ENCODE measurements around the gene ASB11.
A peak's percentile ranks its signal among the peaks of the same experiment; 100 is the strongest.

The ASB11 gene

GRCh38 chrX:15244421-15244820, 71.0 kb downstream of the ASB11 start:
- POLR2A ChIA-PET (ENCODE audit: low non-redundant PET): no interaction called here
- no peak for DNase-seq (ENCODE audit: low spot score)
- H3K27ac ChIP-seq: no peak overlapping the region
- TF ChIP-seq, protein P1, sequence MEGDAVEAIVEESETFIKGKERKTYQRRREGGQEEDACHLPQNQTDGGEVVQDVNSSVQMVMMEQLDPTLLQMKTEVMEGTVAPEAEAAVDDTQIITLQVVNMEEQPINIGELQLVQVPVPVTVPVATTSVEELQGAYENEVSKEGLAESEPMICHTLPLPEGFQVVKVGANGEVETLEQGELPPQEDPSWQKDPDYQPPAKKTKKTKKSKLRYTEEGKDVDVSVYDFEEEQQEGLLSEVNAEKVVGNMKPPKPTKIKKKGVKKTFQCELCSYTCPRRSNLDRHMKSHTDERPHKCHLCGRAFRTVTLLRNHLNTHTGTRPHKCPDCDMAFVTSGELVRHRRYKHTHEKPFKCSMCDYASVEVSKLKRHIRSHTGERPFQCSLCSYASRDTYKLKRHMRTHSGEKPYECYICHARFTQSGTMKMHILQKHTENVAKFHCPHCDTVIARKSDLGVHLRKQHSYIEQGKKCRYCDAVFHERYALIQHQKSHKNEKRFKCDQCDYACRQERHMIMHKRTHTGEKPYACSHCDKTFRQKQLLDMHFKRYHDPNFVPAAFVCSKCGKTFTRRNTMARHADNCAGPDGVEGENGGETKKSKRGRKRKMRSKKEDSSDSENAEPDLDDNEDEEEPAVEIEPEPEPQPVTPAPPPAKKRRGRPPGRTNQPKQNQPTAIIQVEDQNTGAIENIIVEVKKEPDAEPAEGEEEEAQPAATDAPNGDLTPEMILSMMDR (conservative IDR thresholded peaks at IDR 0.05; ENCODE audit: low read depth): no peak
- CTCF ChIA-PET: no interaction called here

GRCh38 chrX:15242899-15243555, 72.4 kb downstream of the ASB11 start:
- DNase-seq (ENCODE audit: low spot score): peak; percentile 11
- POLR2A ChIA-PET (ENCODE audit: low non-redundant PET): no interaction called here

DNA sequence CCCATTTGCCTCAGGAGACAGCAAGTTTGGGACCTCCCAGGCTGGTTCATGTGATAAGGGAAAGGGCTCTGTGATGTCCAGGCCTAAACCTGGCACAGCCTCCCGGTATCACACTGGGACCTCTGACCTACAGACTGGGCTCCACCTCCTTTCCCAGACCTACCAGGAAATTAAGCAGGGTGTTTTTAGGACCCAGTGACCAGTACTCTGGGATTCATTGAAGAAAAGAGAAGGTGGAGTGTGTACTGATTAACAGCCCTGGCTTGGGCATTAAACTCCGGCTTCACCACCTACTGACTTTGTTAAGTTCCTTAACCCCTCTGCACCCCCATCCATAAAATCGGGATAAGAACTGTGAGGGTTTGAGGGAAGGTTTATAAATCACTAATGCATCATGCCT, 74.1 kb downstream of the ASB11 start:
- H3K27ac ChIP-seq: no peak overlapping the region
- ChIA-PET POLR2A (ENCODE audit: low non-redundant PET) (no interaction called here), CTCF (interaction anchor here (2.5 kb wide), 1 partner anchor 98 kb away, joined by 9 read pairs; no protein-coding TSS in a partner anchor)
- TF ChIP-seq, protein P1 (conservative IDR thresholded peaks at IDR 0.05; ENCODE audit: low read depth): no peak
- no peak for DNase-seq (ENCODE audit: low spot score)

More at GRCh38 chrX:15242899-15243555, 72.4 kb downstream of the ASB11 start:
- TF ChIP-seq, protein P1 (conservative IDR thresholded peaks at IDR 0.05; ENCODE audit: low read depth): peak; percentile 60
- H3K27ac ChIP-seq: no peak overlapping the region
- CTCF ChIA-PET: interaction anchor here (0.6 to 2.5 kb wide), 9 partner anchors 9 to 1712 kb away, joined by 3 to 9 read pairs (median 3); no protein-coding TSS in a partner anchor

DNA sequence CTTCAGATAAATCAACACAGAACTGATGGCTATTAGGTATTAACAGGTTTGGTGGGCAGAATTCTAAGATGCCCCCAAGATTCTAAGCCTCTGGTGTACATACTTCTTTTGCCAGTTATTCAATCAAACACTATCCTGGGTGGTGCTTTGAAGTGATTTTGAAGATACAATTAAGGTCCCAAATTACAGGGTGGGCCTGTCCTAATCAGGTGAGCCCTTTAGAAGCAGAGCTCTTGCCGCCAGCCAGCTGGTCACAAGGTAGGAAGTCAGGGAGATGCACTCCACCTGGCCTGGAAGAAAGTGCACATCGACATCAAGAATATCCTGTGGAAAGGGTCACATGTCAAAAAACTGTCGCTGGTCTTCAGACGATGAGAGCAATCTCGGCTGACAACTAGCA, 75.0 kb downstream of the ASB11 start:
- POLR2A ChIA-PET (ENCODE audit: low non-redundant PET): no interaction called here

DNA sequence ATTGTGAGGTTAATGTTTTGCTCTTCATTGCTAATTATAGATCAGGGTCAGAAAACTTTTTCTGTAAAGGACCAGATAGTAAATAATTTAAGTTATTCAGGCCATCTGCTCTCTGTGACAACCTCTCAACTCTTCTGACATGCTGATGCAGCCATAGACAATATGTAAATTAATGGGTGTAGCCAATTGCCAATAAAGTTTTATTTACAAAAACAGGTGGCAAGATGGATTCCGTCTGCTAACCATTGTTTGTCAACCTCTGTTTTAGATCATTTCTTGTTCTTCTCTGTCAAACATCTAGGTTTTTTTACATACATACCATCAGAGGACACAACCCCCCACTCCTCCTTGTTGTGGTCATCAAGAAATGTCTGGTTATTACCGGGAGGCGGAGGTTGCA, 79.3 kb downstream of the ASB11 start:
- ChIA-PET CTCF (no interaction called here), POLR2A (ENCODE audit: low non-redundant PET) (no interaction called here)
- H3K27ac ChIP-seq: no peak overlapping the region
- no peak for DNase-seq (ENCODE audit: low spot score)
- TF ChIP-seq, protein P1 (conservative IDR thresholded peaks at IDR 0.05; ENCODE audit: low read depth): no peak

More for the DNA sequence above, 75.0 kb downstream of the ASB11 start:
- TF ChIP-seq, protein P1 (conservative IDR thresholded peaks at IDR 0.05; ENCODE audit: low read depth): no peak
- no peak for DNase-seq (ENCODE audit: low spot score)
- no peak overlapping the region for H3K27ac ChIP-seq
- CTCF ChIA-PET: no interaction called here

GRCh38 chrX:15235001-15235400, 80.4 kb downstream of the ASB11 start:
- TF ChIP-seq, protein P1 (conservative IDR thresholded peaks at IDR 0.05; ENCODE audit: low read depth): no peak
- POLR2A ChIA-PET (ENCODE audit: low non-redundant PET): no interaction called here
- no peak overlapping the region for H3K27ac ChIP-seq
- CTCF ChIA-PET: no interaction called here
- no peak for DNase-seq (ENCODE audit: low spot score)

Data from RWPE1 (cell line).